Osteocyte (in vitro differentiated cells): ENCODE measurements around the gene FBLN2. TPM values are rescaled to one million over a fixed set of nuclear protein-coding genes. Genes with fewer than 3 reads are reported as not detected.
A peak's percentile ranks its signal among the peaks of the same experiment; 100 is the strongest.

Source experiments
- DNase-seq: peaks from one replicate; pipeline ENCODE4 v3.0.0; 2021; ENCODE audit warnings: mixed read lengths; ENCODE audit not compliant: unreplicated experiment; ENCODE audit errors: extremely low spot score
- H3K27ac Mint-ChIP-seq: one replicate; pipeline ENCODE4 v1.8.0; 2021; ENCODE audit warnings: mild to moderate bottlenecking, mixed read lengths; ENCODE audit not compliant: unreplicated experiment
- H3K27me3 Mint-ChIP-seq: one replicate; pipeline ENCODE4 v1.8.0; 2021; ENCODE audit warnings: mixed read lengths; ENCODE audit not compliant: unreplicated experiment
- H3K36me3 Mint-ChIP-seq: one replicate; pipeline ENCODE4 v1.8.0; 2021; ENCODE audit warnings: mixed read lengths; ENCODE audit not compliant: unreplicated experiment
- H3K4me1 Mint-ChIP-seq: one replicate; pipeline ENCODE4 v1.8.0; 2021; ENCODE audit warnings: mixed read lengths; ENCODE audit not compliant: unreplicated experiment
- H3K4me3 Mint-ChIP-seq: one replicate; pipeline ENCODE4 v1.8.0; 2021; ENCODE audit warnings: mild to moderate bottlenecking, moderate library complexity, mixed read lengths; ENCODE audit not compliant: unreplicated experiment
- H3K9me3 Mint-ChIP-seq: one replicate; pipeline ENCODE4 v1.8.0; 2021; ENCODE audit warnings: mixed read lengths; ENCODE audit not compliant: unreplicated experiment
- CTCF ChIP-seq: fragments of 200-600 bp; sonication (generic); IDR thresholded peaks from 2 replicates; pipeline ENCODE4 v1.5.0; 2021; ENCODE audit warnings: antibody characterized with exemption, mild to moderate bottlenecking, moderate library complexity
- total RNA-seq: library from RNA; stranded (reverse); gene quantifications from 2 replicates; pipeline ENCODE4 v1.2.1, GENCODE V29; 2021

Gene FBLN2
- total RNA-seq, 1 donor from 2014 or later, result 215 TPM

DNA sequence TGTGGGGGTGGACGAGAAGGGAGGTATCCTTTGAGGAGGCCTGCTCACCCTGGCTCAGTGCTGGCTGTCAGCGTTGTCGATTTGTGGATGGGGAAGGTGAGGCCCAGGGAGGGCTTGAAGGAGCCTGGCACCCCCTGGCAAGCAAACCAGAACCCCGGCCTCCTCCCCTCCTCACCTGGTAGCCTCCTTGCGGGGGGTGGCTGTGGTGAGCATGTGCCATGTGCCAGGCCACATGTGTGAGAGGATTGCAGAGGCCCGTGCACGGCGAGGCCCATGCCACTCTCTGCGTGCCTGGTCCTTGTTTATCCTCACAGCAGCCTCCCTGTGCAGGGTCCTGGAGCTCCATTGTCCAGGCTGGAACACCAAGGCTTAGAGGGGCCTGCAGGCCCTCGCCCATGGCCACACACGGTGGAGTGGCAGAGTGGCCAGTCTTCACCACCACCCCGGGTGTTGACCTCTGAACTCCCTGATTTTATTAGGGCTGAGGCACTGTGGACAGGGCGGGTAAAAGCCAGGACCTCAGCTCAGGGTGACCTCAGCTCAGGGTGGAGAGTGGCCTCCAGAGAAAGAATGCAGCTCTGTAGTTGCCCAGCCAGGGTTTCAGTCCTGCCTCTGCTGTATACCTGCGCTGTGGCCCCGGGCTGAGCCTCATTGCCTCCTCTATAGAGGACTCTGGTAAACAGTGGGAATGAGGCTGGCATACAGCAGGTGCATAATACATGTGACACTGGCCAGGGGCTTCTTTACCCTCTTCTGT lies 39.7 kb upstream of the FBLN2 start:
- H3K4me1 Mint-ChIP-seq, result peaks cover 61% of the 10 kb centered on the region
- H3K4me3 Mint-ChIP-seq, result no peak overlapping the region
- H3K9me3 Mint-ChIP-seq, result no peaks in the 10 kb centered on the region
- DNase-seq, result no peak
- no peak for TF ChIP-seq CTCF
- H3K27me3 Mint-ChIP-seq, result no peaks in the 10 kb centered on the region
- H3K27ac Mint-ChIP-seq, result no peak overlapping the region
- no peaks in the 10 kb centered on the region for H3K36me3 Mint-ChIP-seq

DNA sequence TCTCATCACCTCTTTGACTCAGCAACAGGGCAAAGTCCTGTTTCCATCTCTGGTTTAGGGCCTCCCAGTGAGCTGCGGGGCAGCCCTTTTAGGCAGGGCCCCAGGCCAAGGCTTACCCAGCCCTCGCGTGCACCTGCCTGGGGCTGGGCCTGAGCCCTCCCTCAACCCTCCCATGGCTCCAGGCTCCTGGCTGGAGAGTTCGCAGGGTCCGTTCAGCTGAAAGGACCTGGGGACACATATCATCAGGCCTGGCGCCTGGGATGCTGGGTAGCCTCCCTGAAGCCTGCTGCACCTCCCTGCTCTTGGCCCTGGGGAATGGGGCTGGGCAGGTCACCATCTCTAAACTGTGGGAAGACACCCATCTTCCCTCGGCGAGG lies 39.1 kb upstream of the FBLN2 start:
- H3K9me3 Mint-ChIP-seq, result no peaks in the 10 kb centered on the region
- DNase-seq, result no peak
- TF ChIP-seq CTCF, result no peak
- H3K27ac Mint-ChIP-seq, result no peak overlapping the region
- H3K27me3 Mint-ChIP-seq, result no peaks in the 10 kb centered on the region
- no peaks in the 10 kb centered on the region for H3K36me3 Mint-ChIP-seq
- H3K4me3 Mint-ChIP-seq, result no peak overlapping the region
- H3K4me1 Mint-ChIP-seq, result peaks cover 61% of the 10 kb centered on the region

GRCh38 chr3:13512451-13512850 lies 36.5 kb upstream of the FBLN2 start:
- Mint-ChIP-seq H3K27ac (peak overlapping the region; percentile 87), H3K27me3 (no peaks in the 10 kb centered on the region), H3K9me3 (no peaks in the 10 kb centered on the region), H3K4me3 (no peak overlapping the region), H3K4me1 (peaks cover 53% of the 10 kb centered on the region), H3K36me3 (no peaks in the 10 kb centered on the region)
- TF ChIP-seq CTCF, result no peak
- DNase-seq, result no peak

GRCh38 chr3:13513051-13513912 lies 35.6 kb upstream of the FBLN2 start:
- Mint-ChIP-seq H3K9me3 (no peaks in the 10 kb centered on the region), H3K4me1 (peaks cover 51% of the 10 kb centered on the region), H3K27me3 (no peaks in the 10 kb centered on the region), H3K4me3 (no peak overlapping the region), H3K36me3 (no peaks in the 10 kb centered on the region), H3K27ac (peak overlapping the region; percentile 87)
- no peak for DNase-seq
- TF ChIP-seq CTCF, result no peak

- H3K4me3 Mint-ChIP-seq, result no peak overlapping the region
- H3K36me3 Mint-ChIP-seq, result no peaks in the 10 kb centered on the region
- H3K4me1 Mint-ChIP-seq, result peaks cover 56% of the 10 kb centered on the region
- H3K27ac Mint-ChIP-seq, result peak overlapping the region; percentile 87
- no peaks in the 10 kb centered on the region for H3K9me3 Mint-ChIP-seq
- DNase-seq, result no peak
- no peaks in the 10 kb centered on the region for H3K27me3 Mint-ChIP-seq
- no peak for TF ChIP-seq CTCF
Measured at GRCh38 chr3:13513913-13514517, 34.9 kb upstream of the FBLN2 start.
